ENCODE measurements around the gene ZCCHC8.
"Not testable (repeated sequence)": the region's sequence is repeated elsewhere in the genome, so short reads cannot be mapped to it uniquely, and the experiment has no call there.

DNA sequence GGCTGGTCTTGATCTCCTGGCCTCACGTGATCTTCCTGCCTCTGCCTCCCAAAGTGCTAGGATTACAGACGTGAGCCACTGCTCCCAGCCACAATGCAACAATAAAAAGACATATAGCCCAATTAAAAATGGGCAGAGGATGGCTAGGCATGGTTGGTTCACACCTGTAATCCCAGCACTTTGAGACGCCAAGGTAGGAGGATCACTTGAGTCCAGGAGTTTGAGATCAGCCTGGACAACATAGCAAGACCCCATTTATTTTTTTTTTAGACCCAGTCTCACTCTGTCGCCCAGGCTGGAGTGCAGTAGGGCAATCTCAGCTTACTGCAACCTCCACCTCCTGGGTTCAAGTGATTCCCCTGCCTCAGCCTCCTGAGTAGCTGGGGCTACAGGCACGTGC lies 56.7 kb downstream of the ZCCHC8 start:
- TF ChIP-seq FOXK2, TARDBP (IDR thresholded peaks at IDR 0.05): not testable (repeated sequence)

Measured in HEK293T (cell line).